ENCODE results near the gene ANKS3.
A peak's percentile ranks its signal among the peaks of the same experiment; 100 is the strongest.

ANKS3 gene
- 14.8 to 39.5 (median 25.0) reads per million in 9 experiments for total RNA-seq

- peak; percentile 72 to 78 (median 75) for DNase-seq
- Mint-ChIP-seq H3K27me3 (peaks cover 0 to 8% of the 10 kb centered on the region in 2 donors), H3K4me3 (peak within 1 kb of the TSS; percentile 91 to 95), H3K27ac (peak within 1 kb of the TSS; percentile 90 to 92), H3K9me3 (no peaks in the 10 kb centered on the region), H3K4me1 (ENCODE audit: low read depth in 2 of 2) (peaks cover 16 to 17% of the 10 kb centered on the region in 2 donors), H3K36me3 (ENCODE audit: insufficient read depth) (peaks cover 19% of the 10 kb centered on the region)
- ATAC-seq (replicated peaks): peak; percentile 78
Measured at GRCh38 chr16:4734063-4734729, at the start of gene ANKS3, which contains the start of gene DNAAF8. Gene ANKS3 (minus strand): TSS chr16:4734271. CDS start chr16:4730149, 4,122 bp downstream. Gene DNAAF8 (plus strand): TSS chr16:4734537. CDS start chr16:4736515, 1,978 bp downstream.

GRCh38 chr16:4783251-4783950 lies 49.3 kb upstream of the ANKS3 start:
- Mint-ChIP-seq H3K27ac (no peak overlapping the region), H3K9me3 (no peaks in the 10 kb centered on the region), H3K36me3 (ENCODE audit: insufficient read depth) (no peaks in the 10 kb centered on the region), H3K4me1 (ENCODE audit: low read depth in 2 of 2) (peaks cover 0 to 1% of the 10 kb centered on the region in 2 donors), H3K4me3 (no peak overlapping the region), H3K27me3 (no peaks in the 10 kb centered on the region)
- ATAC-seq (replicated peaks): no peak
- DNase-seq: no peak

DNA sequence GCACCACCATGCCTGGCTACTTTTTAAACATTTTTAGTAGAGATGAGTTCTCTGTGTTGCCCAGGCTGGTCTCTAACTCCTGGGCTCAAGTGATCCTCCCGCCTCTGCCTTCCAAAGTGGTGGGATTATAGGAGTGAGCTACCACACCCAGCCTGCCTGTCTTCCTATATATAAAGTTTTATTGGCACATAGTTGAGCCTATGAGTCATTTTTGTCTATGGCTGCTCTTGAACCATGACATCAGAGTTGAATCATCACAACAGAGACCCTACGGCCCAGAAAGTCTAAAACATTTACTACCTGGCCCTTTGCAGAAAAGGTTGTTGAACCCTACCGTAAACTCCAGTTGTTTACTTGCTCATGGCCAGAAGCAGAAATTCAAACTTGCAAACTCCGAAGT lies 46.2 kb upstream of the ANKS3 start:
- no peaks in the 10 kb centered on the region for H3K27me3 Mint-ChIP-seq
- H3K9me3 Mint-ChIP-seq: no peaks in the 10 kb centered on the region
- no peak for ATAC-seq (replicated peaks)
- no peaks in the 10 kb centered on the region for H3K4me1 Mint-ChIP-seq (ENCODE audit: low read depth in 2 of 2)
- no peaks in the 10 kb centered on the region for H3K36me3 Mint-ChIP-seq (ENCODE audit: insufficient read depth)
- no peak for DNase-seq
- H3K27ac Mint-ChIP-seq: no peak overlapping the region
- no peak overlapping the region for H3K4me3 Mint-ChIP-seq

DNA sequence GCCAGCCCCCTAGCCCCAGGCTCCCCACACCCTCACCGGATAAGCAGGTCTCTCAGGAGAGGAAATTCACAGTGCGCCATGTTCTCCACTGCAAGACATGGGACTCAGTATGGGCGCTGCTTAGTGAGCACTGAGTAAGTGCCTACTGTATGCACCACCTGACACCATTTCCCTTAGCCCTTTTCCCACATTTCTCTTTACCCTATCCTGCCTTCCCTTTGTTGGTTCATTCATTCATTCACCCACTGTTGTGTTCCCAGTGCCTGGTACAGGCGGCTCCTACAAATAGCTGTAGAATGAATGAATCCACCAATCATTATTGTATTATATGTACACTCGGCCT lies 44.0 kb upstream of the ANKS3 start:
- Mint-ChIP-seq H3K27ac (no peak overlapping the region), H3K4me3 (no peak overlapping the region), H3K27me3 (no peaks in the 10 kb centered on the region)

GRCh38 chr16:4777339-4778049 lies 43.4 kb upstream of the ANKS3 start:
- Mint-ChIP-seq H3K9me3 (no peaks in the 10 kb centered on the region), H3K27ac (no peak overlapping the region), H3K36me3 (ENCODE audit: insufficient read depth) (no peaks in the 10 kb centered on the region), H3K4me1 (ENCODE audit: low read depth in 2 of 2) (no peaks in the 10 kb centered on the region), H3K4me3 (no peak overlapping the region), H3K27me3 (no peaks in the 10 kb centered on the region)
- ATAC-seq (replicated peaks) (no peak), DNase-seq (no peak)

More for the DNA sequence above, 44.0 kb upstream of the ANKS3 start:
- DNase-seq (no peak), ATAC-seq (replicated peaks) (no peak)
- no peaks in the 10 kb centered on the region for H3K9me3 Mint-ChIP-seq
- H3K36me3 Mint-ChIP-seq (ENCODE audit: insufficient read depth): no peaks in the 10 kb centered on the region
- H3K4me1 Mint-ChIP-seq (ENCODE audit: low read depth in 2 of 2): no peaks in the 10 kb centered on the region

DNA sequence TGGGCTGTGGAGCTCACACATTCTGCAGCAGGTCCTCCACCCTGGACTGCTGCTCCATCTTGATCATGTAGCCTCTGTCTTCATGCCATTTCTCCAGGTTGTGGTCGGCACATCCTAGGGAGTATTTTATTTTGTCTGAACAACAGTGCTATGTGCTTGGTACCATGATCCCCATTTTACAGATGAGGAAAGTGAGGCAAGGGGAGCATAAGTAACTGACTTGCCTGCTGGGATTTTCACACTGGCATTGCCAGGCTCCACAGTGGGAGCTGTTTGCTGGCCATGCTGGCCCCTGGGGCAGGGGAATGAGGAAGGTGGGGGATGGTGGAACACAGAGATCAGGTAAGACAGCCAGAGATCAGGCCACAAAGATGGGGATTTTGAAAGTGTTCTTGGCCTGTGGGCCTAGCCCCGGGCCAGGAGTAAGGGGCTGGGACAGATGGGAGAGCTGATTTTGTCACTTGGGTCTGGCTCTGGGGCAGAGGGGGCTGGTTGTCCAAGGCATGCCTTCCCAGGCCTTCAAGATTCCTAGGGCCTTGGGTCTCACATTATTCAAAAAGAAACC lies 42.2 kb upstream of the ANKS3 start:
- ATAC-seq (replicated peaks): no peak
- no peak for DNase-seq
- Mint-ChIP-seq H3K36me3 (ENCODE audit: insufficient read depth) (no peaks in the 10 kb centered on the region), H3K9me3 (no peaks in the 10 kb centered on the region), H3K27ac (no peak overlapping the region), H3K27me3 (no peaks in the 10 kb centered on the region), H3K4me3 (no peak overlapping the region), H3K4me1 (ENCODE audit: low read depth in 2 of 2) (no peaks in the 10 kb centered on the region)

- H3K4me3 Mint-ChIP-seq: no peak overlapping the region
- DNase-seq (no peak), ATAC-seq (replicated peaks) (no peak)
- H3K27ac Mint-ChIP-seq: no peak overlapping the region
- no peaks in the 10 kb centered on the region for H3K27me3 Mint-ChIP-seq
- no peaks in the 10 kb centered on the region for H3K4me1 Mint-ChIP-seq (ENCODE audit: low read depth in 2 of 2)
- no peaks in the 10 kb centered on the region for H3K9me3 Mint-ChIP-seq
- H3K36me3 Mint-ChIP-seq (ENCODE audit: insufficient read depth): no peaks in the 10 kb centered on the region
Measured at GRCh38 chr16:4775005-4775404, 40.9 kb upstream of the ANKS3 start.

DNA sequence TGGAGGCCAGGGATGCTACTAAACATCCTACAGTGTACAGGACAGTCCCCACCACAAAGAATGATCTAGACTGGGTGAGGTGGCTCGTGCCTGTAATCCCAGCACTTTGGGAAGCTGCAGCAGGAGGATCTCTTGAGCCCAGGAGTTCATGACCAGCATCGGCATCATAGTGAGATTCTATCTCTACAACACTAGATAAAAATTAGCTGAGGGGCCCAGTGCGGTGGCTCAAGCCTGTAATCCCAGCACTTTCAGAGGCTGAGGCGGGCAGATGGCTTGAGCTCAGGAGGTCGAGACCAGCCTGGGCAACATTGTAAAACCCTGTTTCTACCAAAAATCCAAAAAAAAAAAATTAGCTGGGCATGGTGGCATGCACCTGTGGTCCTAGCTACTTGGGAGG lies 38.3 kb upstream of the ANKS3 start:
- no peaks in the 10 kb centered on the region for H3K9me3 Mint-ChIP-seq
- H3K27me3 Mint-ChIP-seq: no peaks in the 10 kb centered on the region
- H3K27ac Mint-ChIP-seq: no peak overlapping the region
- no peak for ATAC-seq (replicated peaks)
- peaks cover 10% of the 10 kb centered on the region for H3K36me3 Mint-ChIP-seq (ENCODE audit: insufficient read depth)
- H3K4me1 Mint-ChIP-seq (ENCODE audit: low read depth in 2 of 2): peaks cover 17 to 23% of the 10 kb centered on the region in 2 donors
- DNase-seq: no peak
- H3K4me3 Mint-ChIP-seq: no peak overlapping the region

DNA sequence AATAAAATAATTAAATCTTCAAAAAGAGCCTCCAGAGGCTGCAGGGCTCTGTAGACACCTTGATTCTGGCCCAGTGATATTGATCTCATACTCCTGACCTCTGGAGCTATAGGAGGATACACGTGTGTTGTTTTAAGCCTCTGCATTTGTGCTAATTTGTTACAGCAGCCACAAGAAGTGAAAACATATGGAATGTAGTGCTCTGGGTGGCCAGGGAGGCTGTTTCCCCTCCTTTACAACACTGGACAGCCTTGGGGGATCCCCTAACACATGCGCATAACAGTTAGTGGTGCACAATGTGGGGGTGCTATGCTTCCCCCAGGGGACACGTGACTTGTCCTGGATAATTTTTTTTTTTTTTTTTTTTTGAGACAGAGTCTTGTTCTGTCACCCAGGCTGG lies 37.6 kb upstream of the ANKS3 start:
- no peak overlapping the region for H3K4me3 Mint-ChIP-seq
- H3K36me3 Mint-ChIP-seq (ENCODE audit: insufficient read depth): peaks cover 15% of the 10 kb centered on the region
- no peaks in the 10 kb centered on the region for H3K9me3 Mint-ChIP-seq
- H3K27ac Mint-ChIP-seq: no peak overlapping the region
- DNase-seq (no peak), ATAC-seq (replicated peaks) (no peak)
- peaks cover 20 to 27% of the 10 kb centered on the region in 2 donors for H3K4me1 Mint-ChIP-seq (ENCODE audit: low read depth in 2 of 2)
- no peaks in the 10 kb centered on the region for H3K27me3 Mint-ChIP-seq

GRCh38 chr16:4769306-4769638 lies 35.2 kb upstream of the ANKS3 start:
- Mint-ChIP-seq H3K9me3 (no peaks in the 10 kb centered on the region), H3K4me1 (ENCODE audit: low read depth in 2 of 2) (peaks cover 28 to 34% of the 10 kb centered on the region in 2 donors), H3K4me3 (peak overlapping the region; percentile 86 to 92), H3K36me3 (ENCODE audit: insufficient read depth) (peaks cover 31% of the 10 kb centered on the region), H3K27me3 (no peaks in the 10 kb centered on the region), H3K27ac (peak overlapping the region in 1 of 2 donors; percentile 60)
- no peak for ATAC-seq (replicated peaks)
- DNase-seq: no peak

DNA sequence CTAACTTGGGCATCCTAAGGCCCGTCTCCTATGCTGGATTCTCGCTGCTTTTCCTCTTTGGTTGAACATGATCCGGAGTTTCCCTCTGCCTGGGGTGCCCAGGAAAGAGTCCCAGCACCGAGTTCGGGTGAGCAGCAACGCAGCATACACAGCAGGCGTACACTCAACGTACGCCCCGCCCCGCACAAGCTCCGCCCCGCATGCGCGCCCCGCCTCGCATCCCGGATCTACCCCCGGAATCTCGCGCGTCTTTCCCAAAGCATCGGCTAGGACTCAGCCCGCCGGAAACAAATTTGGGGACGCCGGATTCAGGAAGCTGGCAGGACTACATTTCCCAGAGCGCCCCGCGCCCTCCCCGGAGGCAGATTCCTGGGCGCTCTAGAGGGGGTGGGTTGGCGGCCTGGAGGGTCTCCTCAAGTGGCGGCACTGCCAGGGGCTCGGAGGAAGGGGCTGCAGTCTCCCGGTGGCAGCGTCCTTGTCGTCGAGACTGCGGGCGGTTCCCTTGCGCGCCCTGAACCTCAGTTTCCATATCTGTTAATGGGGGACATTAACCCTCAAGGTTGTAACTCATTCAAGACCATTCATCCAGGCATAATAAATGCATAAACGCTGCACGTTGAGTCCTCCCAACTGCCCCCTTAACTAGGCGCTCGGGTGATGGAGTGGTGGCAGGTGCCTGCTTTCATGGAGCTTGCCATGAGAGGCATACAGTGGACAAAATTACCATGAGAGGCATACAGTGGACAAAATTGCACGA lies 34.7 kb upstream of the ANKS3 start:
- Mint-ChIP-seq H3K9me3 (no peaks in the 10 kb centered on the region), H3K4me3 (peak overlapping the region; percentile 86 to 92), H3K27me3 (no peaks in the 10 kb centered on the region), H3K27ac (peak overlapping the region; percentile 60 to 85), H3K4me1 (ENCODE audit: low read depth in 2 of 2) (peaks cover 30 to 34% of the 10 kb centered on the region in 2 donors), H3K36me3 (ENCODE audit: insufficient read depth) (peaks cover 34% of the 10 kb centered on the region)
- DNase-seq: peak; percentile 70 to 72 (median 72)
- ATAC-seq (replicated peaks): peak; percentile 49

- H3K4me1 Mint-ChIP-seq (ENCODE audit: low read depth in 2 of 2): peaks cover 33 to 34% of the 10 kb centered on the region in 2 donors
- no peak for DNase-seq
- peak overlapping the region; percentile 60 to 85 for H3K27ac Mint-ChIP-seq
- H3K4me3 Mint-ChIP-seq: peak overlapping the region; percentile 86 to 92
- no peak for ATAC-seq (replicated peaks)
- H3K27me3 Mint-ChIP-seq: no peaks in the 10 kb centered on the region
- H3K36me3 Mint-ChIP-seq (ENCODE audit: insufficient read depth): peaks cover 36% of the 10 kb centered on the region
- H3K9me3 Mint-ChIP-seq: no peaks in the 10 kb centered on the region
Measured at GRCh38 chr16:4767872-4768548, 33.9 kb upstream of the ANKS3 start.
